Spleen (tissue), 11 donors: ENCODE results near the gene ZNF182. TPM values are rescaled to one million over a fixed set of nuclear protein-coding genes. Genes with fewer than 3 reads are reported as not detected.
"Not testable (repeated sequence)": the region's sequence is repeated elsewhere in the genome, so short reads cannot be mapped to it uniquely, and the experiment has no call there.

Experiments
- DNase-seq: peaks from one replicate; pipeline ENCODE4 v3.0.0-alpha.2; 2020
- H3K27ac ChIP-seq, 8 donors: fragments of 200-600 bp; sonication (generic) in 7 of 8; 1 replicate in 4 of 8; 2 replicates in 4 of 8; pipeline versions ENCODE4 v1.5.0 to v1.8.0; 2016 to 2021; ENCODE audit warnings: inconsistent platforms in 4 of 8, mild to moderate bottlenecking in 4 of 8, moderate library complexity in 1 of 8
- H3K27me3 ChIP-seq, 7 donors: fragments of 200-600 bp; sonication (generic) in 6 of 7; replicated peaks in 1 of 7; 1 replicate in 4 of 7; 2 replicates in 3 of 7; pipeline versions ENCODE4 v1.5.0 to v1.8.0; 2016 to 2021; ENCODE audit warnings: inconsistent platforms in 3 of 7, mild to moderate bottlenecking in 1 of 7
- H3K36me3 ChIP-seq, 6 donors: fragments of 200-600 bp; sonication (generic) in 5 of 6; 1 replicate in 4 of 6; 2 replicates in 2 of 6; pipeline versions ENCODE4 v1.5.0 to v1.8.0; 2016 to 2021; ENCODE audit warnings: inconsistent platforms in 2 of 6
- H3K4me1 ChIP-seq, 6 donors: fragments of 200-600 bp; sonication (generic) in 5 of 6; 1 replicate in 3 of 6; 2 replicates in 3 of 6; pipeline versions ENCODE4 v1.5.0 to v1.8.0; 2016 to 2021; ENCODE audit warnings: inconsistent platforms in 3 of 6
- H3K4me3 ChIP-seq, 8 donors: fragments of 200-600 bp; sonication (generic) in 7 of 8; 1 replicate in 4 of 8; 2 replicates in 4 of 8; pipeline versions ENCODE4 v1.5.0 to v1.8.0; 2016 to 2021; ENCODE audit warnings: inconsistent platforms in 4 of 8, mild to moderate bottlenecking in 4 of 8, moderate library complexity in 2 of 8
- H3K9me3 ChIP-seq, 8 donors: fragments of 200-600 bp; sonication (generic) in 7 of 8; 1 replicate in 4 of 8; 2 replicates in 4 of 8; pipeline versions ENCODE4 v1.5.0 to v1.8.0; 2016 to 2021; ENCODE audit warnings: inconsistent platforms in 4 of 8
- CTCF ChIP-seq, 11 experiments: fragments of 200-600 bp in 7 of 11; fragments of 450-650 bp in 4 of 11; sonication (generic) in 4 of 11; IDR thresholded peaks in 8 of 11; conservative IDR thresholded peaks in 3 of 11; 1 replicate in 7 of 11; 2 replicates in 4 of 11; pipeline versions ENCODE4 v1.4.0 to v1.8.0; 2016 to 2021; ENCODE audit warnings: antibody characterized with exemption in 11 of 11, inconsistent platforms in 4 of 11, mild to moderate bottlenecking in 1 of 11
- POLR2A ChIP-seq, 3 donors: fragments of 450-650 bp; IDR thresholded peaks; one replicate each; pipeline ENCODE4 v1.5.1; 2017; ENCODE audit warnings: antibody characterized with exemption in 3 of 3, mild to moderate bottlenecking in 1 of 3
- POLR2AphosphoS5 ChIP-seq, 3 donors: sonication (generic); formaldehyde crosslinking; IDR thresholded peaks; one replicate each; pipeline ENCODE4 v1.5.1; 2017; ENCODE audit warnings: antibody characterized with exemption in 3 of 3
- WGBS, 5 donors: extraction: QIAGEN DNeasy Blood & Tissue Kit in 3 of 5; methylation state at CpG; one replicate each; pipeline versions ENCODE4 v1.1.5 to v1.1.7; 2013 to 2018; 5-methylcytosine and 5-hydroxymethylcytosine counted together
- intact Hi-C: fragments of 100-400 bp; cut with DNase I; formaldehyde crosslinking; loops from one replicate; pipeline ENCODE4 v1.15.0; 2023; ENCODE audit warnings: low total_unique reads
- polyA plus RNA-seq, 3 donors: library from polyadenylated mRNA; stranded (reverse); fragments of 200-250 nt; gene quantifications; one replicate each; pipeline ENCODE4 v1.2.1, GENCODE V29; 2013
- total RNA-seq, 7 donors: library from RNA; depleted of rRNA in 3 of 7; stranded (reverse); fragments of >200 nt in 3 of 7; fragmentation: NEBNext Ultra II Directional in 4 of 7; extraction: Animal tissue kit (Norgen Biotek cat#: 25700) in 4 of 7; gene quantifications; one replicate each; pipeline versions ENCODE4 v1.1.0 to v1.2.1, GENCODE V29; 2016 to 2021
- donor health status: healthy with polysubstance abuse.
- donor health status: DM: no; HTN: no; CAD: no; lungs with moderate emphysema.
- donor health status: DM: no; HTN: no; CAD: no.
- donor health status: Bipolar disorder and iron deficiency.
- donor health status: healthy.
- donor health status: DM: no; HTN: no; CAD: no.
- donor health status: DM: yes; HTN: yes; CAD: no.

The ZNF182 gene
- total and polyA plus RNA-seq, 10 donors = 4.8 to 13.7 (median 7.6) TPM

GRCh38 chrX:48022100-48022499 is 18.3 kb upstream of the ZNF182 start:
- H3K27ac ChIP-seq = peak overlapping the region in 4 of 8 donors; percentile 88 to 92 (median 90)
- intact Hi-C loops = loop anchor here (10.0 kb wide), 1 partner anchor 187 kb away; the partner anchor contains the start of gene ZNF81
- 41 to 81% (median 69%) methylated on average over 1 to 3 of the region's 3 CpGs for WGBS, 5 donors
- peaks cover 0 to 8% (median 0%) of the 10 kb centered on the region in 8 donors for H3K9me3 ChIP-seq
- H3K27me3 ChIP-seq = peaks cover 0 to 5% (median 0%) of the 10 kb centered on the region in 7 donors
- H3K36me3 ChIP-seq = no peaks in the 10 kb centered on the region
- peaks cover 0 to 20% (median 0%) of the 10 kb centered on the region in 6 donors for H3K4me1 ChIP-seq
- no peak for DNase-seq
- TF ChIP-seq POLR2AphosphoS5 (IDR thresholded peaks at IDR 0.05) = no peak
- TF ChIP-seq CTCF (IDR thresholded peaks at IDR 0.05 in 8 of 11, conservative IDR thresholded peaks at IDR 0.05 in 3 of 11) = no peak
- TF ChIP-seq POLR2A (IDR thresholded peaks at IDR 0.05) = no peak
- H3K4me3 ChIP-seq = peak overlapping the region in 1 of 8 donors; percentile 73

GRCh38 chrX:48021026-48021900 is 17.5 kb upstream of the ZNF182 start:
- Histone ChIP-seq H3K9me3 (peaks cover 0 to 8% (median 0%) of the 10 kb centered on the region in 8 donors), H3K27me3 (peaks cover 0 to 5% (median 0%) of the 10 kb centered on the region in 7 donors), H3K4me3 (peak overlapping the region; percentile 27 to 73 (median 42)), H3K27ac (peak overlapping the region; percentile 87 to 92 (median 90)), H3K36me3 (no peaks in the 10 kb centered on the region), H3K4me1 (peaks cover 0 to 17% (median 0%) of the 10 kb centered on the region in 6 donors)
- WGBS, 5 donors = 1 to 35% (median 3%) methylated on average over 28 to 30 of the region's 30 CpGs
- intact Hi-C loops = loop anchor here (10.0 kb wide), 1 partner anchor 186 kb away; the partner anchor contains the start of gene ZNF81
- peak; percentile 85 for DNase-seq
- TF ChIP-seq POLR2A (IDR thresholded peaks at IDR 0.05) (no peak), CTCF (IDR thresholded peaks at IDR 0.05 in 8 of 11, conservative IDR thresholded peaks at IDR 0.05 in 3 of 11) (no peak), POLR2AphosphoS5 (IDR thresholded peaks at IDR 0.05) (peak in 2 of 3 donors; percentile 10 to 24)

GRCh38 chrX:48020472-48020871 is 16.7 kb upstream of the ZNF182 start:
- not testable (repeated sequence) for H3K27me3 ChIP-seq, DNase-seq, H3K9me3 ChIP-seq, H3K4me1 ChIP-seq, H3K36me3 ChIP-seq
- intact Hi-C loops = loop anchor here (10.0 kb wide), 1 partner anchor 186 kb away; the partner anchor contains the start of gene ZNF81
- Histone ChIP-seq H3K4me3 (peak overlapping the region; percentile 27 to 73 (median 42)), H3K27ac (peak overlapping the region; percentile 87 to 92 (median 90))
- 26 to 42% (median 30%) methylated on average over 11 of the region's 11 CpGs for WGBS, 5 donors

GRCh38 chrX:48019892-48020291 is 16.1 kb upstream of the ZNF182 start:
- H3K9me3 ChIP-seq, H3K27me3 ChIP-seq, H3K4me3 ChIP-seq, H3K36me3 ChIP-seq, DNase-seq, H3K4me1 ChIP-seq: not testable (repeated sequence)
- intact Hi-C loops = loop anchor here (10.0 kb wide), 1 partner anchor 185 kb away; the partner anchor contains the start of gene ZNF81
- peak overlapping the region in 2 of 8 donors; percentile 91 to 92 for H3K27ac ChIP-seq
- no CpG with 5 or more reads among the region's 1 CpG for WGBS, 5 donors

GRCh38 chrX:48016583-48017310 is 13.0 kb upstream of the ZNF182 start:
- H3K27me3 ChIP-seq, intact Hi-C loops, H3K4me3 ChIP-seq, H3K36me3 ChIP-seq, H3K4me1 ChIP-seq, H3K27ac ChIP-seq, DNase-seq, H3K9me3 ChIP-seq: not testable (repeated sequence)
- WGBS, 5 donors = 92 to 100% (median 98%) methylated on average over 2 to 34 of the region's 46 CpGs; no CpG with 5 or more reads in 1 of the 5 donors

GRCh38 chrX:48009445-48009960 is 5.7 kb upstream of the ZNF182 start:
- H3K27me3 ChIP-seq, H3K9me3 ChIP-seq, DNase-seq, H3K4me3 ChIP-seq, H3K36me3 ChIP-seq, intact Hi-C loops, H3K4me1 ChIP-seq, H3K27ac ChIP-seq: not testable (repeated sequence)
- WGBS, 5 donors = no CpG with 5 or more reads among the region's 2 CpGs

GRCh38 chrX:48006688-48007087 is 2.9 kb upstream of the ZNF182 start, which contains the start of gene SPACA5:
SPACA5 (plus strand) TSS chrX:48006988; CDS start chrX:48007803, 815 bp downstream.
- H3K36me3 ChIP-seq, H3K4me3 ChIP-seq, H3K27me3 ChIP-seq, H3K27ac ChIP-seq, H3K9me3 ChIP-seq, DNase-seq, intact Hi-C loops: not testable (repeated sequence)
- 73% methylated on average over 2 of the region's 8 CpGs; no CpG with 5 or more reads in 4 of the 5 donors for WGBS, 5 donors
- peaks cover 0 to 16% (median 13%) of the 10 kb centered on the region in 6 donors for H3K4me1 ChIP-seq
